ENCODE measurements around the gene MPP1.
A peak's percentile ranks its signal among the peaks of the same experiment; 100 is the strongest.
"Not testable (repeated sequence)": the region's sequence is repeated elsewhere in the genome, so short reads cannot be mapped to it uniquely, and the experiment has no call there.

Gene MPP1

DNA sequence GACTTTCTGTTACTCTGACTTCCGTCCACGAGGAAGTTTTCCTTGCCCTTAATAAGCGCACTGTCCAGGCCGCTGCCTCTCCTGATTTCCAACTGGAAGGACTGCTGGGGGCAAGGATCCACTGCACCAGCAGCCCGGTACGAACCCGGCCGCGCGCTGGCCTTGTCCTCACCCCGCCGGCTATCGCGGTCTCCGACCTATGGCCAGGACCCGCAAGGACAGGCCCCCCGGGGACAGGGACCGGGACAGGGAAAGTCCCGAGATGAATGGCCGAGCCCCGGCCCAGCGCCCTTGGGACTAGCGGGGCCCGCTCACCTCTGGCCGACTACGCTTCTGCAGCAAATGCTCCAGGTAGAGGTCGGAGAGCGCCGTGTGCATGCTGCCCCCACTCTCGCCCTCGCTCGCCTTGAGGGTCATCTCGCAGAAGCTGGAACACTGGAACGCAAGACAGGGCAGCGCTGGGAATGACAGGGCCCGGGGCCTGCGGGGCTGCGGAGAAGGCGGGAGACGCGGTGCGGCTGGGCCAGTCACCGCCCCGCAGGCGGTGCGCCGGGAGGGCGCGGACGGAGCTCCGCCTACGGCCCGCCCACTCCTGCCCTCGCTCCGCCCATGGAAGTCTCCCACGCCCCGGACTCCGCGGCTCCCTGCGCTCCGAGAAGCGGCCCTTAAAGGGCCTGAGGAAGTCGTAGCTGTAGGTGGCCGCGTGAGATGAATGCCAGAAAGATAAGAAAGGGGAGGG lies at the start of gene MPP1:
MPP1 (minus strand) TSS at position 529 of the 739 bp plus-strand sequence; CDS start at position 417, 112 bp downstream.
- peak; percentile 82 for DNase-seq (ENCODE audit: low read depth)

DNA sequence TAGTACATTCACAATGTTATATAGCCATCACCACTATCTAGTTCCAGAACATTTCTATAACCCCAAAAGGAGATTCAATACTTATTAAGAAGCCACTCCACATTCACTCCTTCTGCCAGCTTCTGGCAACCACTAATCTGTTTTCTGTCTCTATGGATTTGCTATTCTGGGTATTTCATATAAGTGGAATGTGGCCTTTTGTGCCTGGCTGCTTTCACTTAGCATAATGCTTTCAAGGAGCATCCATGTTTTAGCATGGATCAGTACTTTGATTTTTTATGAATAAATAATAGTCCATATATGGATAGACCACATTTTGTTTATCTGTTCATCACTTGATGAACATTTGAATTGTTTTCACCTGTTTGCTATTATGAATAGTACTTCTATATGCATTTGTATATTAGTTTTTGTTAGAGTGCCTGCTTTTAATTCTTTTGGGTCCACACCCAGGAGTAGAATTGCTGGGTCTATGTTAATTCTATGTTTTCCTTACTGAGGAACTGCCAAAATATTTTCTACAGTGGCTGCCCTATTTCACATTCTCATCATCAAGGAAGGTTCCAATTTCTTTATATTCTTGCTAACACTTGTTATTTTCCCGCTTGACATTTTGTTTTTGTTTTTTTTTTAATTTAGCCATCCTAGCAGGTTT lies 45.8 kb upstream of the MPP1 start:
- DNase-seq (ENCODE audit: low read depth): no peak

DNA sequence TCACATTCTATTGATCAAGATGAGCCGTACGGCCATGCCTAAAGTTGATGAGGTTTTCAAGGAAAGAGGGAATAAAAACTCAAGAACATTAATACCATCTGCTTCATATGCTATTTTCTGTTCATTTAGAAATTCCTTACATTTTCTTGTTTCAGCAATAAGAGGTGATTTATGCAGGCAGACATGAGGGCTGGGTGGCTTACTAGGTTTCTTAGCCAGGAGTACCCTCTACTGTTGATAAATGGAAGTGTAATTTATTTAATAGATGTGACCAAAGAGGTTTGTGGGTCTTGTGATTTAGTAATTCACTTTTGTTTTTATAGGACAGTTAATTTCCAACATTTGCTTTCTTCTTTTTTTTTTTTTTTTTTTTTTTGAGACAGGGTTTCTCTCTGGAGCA lies 35.6 kb upstream of the MPP1 start:
- peak; percentile 67 for DNase-seq (ENCODE audit: low read depth)

DNA sequence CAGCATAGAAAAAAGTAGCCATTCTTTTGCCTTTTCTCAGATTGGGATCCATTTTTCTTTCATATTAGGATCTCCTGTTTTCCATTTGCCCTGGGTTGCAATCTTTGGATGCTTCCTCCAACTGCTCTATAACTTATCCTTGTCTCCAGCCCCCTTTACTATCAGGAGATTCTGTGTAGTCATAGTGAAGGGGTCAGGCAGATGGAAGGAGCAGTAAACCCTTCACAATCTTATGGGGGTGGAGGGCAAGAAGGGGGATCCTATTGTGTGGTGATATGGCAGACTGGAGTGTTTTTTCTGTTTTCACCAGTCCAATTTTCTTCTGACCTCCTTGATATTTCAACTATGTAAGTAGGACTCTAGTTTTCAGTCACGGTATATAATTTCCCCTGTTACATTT lies 30.9 kb upstream of the MPP1 start:
- DNase-seq (ENCODE audit: low read depth): no peak

DNA sequence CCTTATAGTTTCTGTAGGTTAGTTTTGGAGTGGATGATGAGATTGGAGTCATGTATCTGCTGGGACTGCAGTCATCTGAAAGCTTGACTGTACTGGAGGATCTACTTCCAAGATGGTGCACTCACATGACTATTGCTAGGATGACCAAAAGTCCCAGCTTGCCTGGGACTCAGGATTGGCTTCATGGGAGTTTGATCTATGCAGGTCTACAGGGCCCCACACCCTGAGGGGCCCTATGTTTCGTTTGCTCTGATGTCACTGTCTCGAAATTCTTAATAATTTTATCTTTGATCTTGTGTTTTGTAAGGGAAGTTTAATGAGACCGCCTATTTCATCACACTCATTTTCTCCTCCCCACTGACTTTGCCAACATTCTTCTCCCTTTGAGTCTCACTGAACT lies 29.3 kb upstream of the MPP1 start, which contains the start of gene SMIM9:
SMIM9 (minus strand) TSS at position 101 of the 400 bp plus-strand sequence. CDS start 3,806 bp downstream, outside the sequence.
- DNase-seq (ENCODE audit: low read depth): no peak

DNA sequence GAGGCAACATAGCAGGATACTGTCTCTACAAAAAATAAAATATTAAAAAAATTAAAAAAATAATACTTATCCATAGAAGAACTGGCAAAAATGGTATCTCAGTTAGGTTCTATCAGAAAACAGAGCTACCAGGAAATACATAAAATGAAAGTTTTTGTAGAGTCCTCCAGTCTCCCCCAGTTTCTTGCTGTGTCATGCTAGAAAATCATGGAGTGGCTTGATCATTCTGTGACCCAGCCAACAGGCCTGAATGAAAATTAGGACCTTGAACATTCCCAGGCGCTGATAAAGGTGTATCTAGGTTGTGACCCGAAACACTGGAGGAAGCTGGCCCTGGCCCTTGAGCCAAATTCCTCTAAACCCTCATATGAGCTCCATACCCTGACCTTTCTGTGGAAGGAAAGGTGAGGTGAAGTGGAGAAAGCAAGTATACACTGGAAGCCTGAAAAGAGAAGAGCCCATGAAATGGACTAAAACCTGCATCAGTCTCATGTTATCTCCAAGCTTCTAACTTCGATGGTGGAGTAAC lies 28.5 kb upstream of the MPP1 start:
- no peak for DNase-seq (ENCODE audit: low read depth)

DNA sequence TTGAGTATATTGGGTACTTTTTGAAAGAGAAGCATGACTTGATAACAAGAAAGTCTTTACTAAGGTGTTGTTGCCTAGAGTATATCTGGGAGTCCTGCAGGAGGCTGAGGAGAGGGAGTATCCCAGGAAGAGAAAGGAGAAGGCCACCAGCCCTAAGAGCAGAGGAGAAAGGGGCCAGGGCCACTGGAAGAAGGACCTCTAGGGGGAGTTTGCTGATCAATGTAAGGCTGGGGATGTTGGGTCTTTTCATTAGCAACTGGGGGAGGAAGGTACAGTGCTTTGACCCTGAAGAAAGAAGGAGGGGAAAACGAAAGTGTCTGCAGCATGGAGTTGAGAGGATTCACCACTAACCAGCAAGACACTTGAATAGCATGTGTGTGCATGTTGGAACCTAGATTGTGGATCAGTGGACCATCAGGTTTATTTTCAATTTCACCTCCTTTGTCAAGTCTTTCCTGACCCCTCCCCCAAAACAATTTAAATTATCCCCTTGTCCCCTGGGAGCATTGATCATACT lies 24.7 kb upstream of the MPP1 start:
- DNase-seq (ENCODE audit: low read depth): no peak

DNA sequence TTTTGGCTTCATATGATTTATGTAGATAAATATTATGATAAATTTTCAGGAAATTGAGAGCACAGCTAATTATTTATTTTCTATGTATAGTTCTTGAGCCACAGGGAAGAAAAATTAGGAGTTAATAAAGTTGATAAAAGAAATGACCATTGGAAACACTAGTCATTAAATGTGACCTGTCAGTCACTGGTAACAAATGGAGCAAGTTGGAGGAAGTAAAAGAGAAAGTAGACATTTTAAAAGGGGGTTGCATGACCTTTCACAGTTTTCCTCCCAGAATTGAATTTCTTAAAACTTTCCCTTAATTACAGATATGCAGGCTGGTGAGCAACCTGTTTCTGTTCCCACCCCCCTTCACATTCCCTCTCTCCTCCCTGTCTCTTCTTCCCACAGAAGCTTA lies 23.8 kb upstream of the MPP1 start:
- no peak for DNase-seq (ENCODE audit: low read depth)

DNA sequence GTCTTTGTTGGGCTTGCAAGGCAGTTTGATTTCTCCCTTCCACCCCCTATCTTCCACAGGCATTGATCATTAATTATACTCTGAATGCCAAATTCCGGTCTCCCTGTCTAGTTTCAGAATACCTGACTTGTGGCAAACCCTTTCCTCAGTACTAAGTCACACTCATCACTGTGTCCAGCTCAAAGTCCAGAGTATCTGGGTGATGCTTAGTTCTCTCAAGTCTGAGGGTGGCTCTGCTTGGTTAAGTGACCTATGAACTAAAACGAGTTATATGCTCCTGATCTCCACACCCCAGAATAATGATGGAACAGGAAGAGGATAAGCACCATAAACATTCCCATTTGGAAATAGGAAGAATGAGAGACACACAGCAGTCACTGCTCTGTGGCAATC lies 22.7 kb upstream of the MPP1 start:
- DNase-seq (ENCODE audit: low read depth): no peak

DNA sequence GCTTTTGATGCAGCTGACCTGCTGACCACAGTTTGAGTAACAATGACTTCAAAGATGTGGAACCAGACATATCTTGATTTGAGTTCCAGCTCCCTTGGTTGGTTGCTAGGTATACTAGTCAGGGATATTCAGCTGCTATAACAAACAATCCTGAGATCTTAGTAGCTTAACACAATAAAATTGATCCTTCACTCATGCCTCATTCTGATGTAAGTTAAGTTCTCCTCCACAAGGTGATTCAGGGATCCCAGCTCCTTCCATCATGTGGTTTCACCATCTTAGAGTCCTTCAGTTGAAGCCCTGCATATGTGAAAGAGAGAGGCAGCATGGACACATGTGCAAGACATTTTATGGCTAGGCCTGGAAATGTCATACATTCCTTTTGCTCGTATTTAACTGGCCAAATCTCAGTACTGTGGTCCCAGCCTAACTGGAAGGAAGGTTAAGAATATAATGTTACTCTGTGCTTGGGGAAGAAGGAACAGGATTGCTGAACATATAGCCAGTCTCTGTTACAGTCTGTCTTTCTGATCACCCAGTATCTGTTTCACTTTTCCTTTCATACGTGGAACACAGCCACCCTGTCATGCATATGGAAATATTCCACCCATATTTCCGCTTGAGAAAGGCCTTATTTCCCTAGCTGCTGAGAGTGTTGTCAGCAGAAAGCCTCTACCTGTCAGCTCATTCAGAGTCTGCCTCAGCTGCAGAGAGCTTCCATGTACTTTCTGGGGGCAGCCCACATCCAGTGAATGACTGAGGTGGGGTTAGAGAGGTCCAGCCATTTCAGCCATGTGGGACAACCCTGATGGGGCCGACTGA lies 22.1 kb upstream of the MPP1 start:
- no peak for DNase-seq (ENCODE audit: low read depth)

DNA sequence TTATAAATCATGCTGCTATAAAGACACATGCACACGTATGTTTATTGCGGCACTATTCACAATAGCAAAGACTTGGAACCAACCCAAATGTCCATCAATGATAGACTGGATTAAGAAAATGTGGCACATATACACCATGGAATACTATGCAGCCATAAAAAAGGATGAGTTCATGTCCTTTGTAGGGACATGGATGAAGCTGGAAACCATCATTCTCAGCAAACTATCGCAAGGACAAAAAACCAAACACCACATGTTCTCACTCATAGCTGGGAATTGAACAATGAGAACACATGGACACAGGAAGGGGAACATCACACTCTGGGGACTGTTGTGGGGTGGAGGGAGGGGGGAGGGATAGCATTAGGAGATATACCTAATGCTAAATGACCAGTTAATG lies 20.3 kb upstream of the MPP1 start:
- DNase-seq (ENCODE audit: low read depth): not testable (repeated sequence)

DNA sequence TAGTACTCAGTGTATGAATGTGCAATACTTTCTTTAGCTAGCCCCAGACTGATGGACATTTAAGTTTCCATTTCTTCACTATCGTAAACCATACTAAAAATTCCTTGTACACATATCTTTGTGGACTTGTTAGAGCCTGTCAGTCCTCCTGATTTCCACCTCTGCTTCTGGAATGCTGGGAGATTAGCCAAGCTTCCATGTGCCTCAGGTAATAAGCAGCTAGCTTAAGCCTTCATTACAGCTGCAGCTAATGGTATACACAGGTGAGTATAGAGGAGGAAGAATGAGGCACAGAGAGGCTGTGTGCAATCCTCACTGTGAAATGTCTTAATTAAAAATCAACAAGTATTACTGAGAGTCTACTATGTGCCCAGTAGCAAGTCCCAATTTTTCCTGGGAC lies 19.4 kb upstream of the MPP1 start:
- DNase-seq (ENCODE audit: low read depth): no peak

DNA sequence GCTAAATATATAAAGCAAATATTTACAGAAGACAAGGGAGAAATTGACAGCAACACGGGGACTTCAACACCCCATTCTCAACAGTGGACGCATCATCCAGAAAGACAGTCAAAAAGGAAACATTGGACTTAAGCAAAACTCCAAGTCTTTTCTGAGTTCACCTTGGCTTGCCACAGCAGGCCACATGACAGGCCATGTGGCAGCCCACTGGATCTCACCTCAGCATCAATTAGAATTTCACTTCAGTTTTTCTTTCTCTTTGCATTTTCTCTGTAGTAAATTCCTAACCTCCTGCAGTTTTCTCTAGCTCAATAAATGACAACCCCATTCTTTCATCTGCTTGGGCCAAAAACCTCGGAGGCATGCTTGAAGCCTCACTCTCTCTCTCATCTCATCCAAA lies 16.7 kb upstream of the MPP1 start:
- no peak for DNase-seq (ENCODE audit: low read depth)

DNA sequence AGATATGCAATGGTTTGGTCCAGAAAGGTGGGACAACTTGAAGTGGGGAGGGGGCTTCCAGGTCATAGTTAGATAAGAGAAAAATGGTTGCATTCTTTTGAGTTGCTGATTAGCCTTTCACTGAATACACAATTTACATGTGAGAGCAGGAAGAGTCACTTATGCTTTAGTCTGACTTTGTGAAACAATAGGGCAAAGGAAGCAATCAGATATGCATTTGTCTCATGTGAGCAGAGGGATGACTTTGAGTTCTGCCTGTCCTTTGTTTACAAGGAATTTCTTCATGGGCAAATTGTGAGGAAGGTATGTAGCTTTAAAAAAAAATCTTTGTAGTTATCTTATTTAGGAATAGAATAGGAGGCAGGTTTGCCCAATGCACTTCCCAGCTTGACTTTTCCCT lies 16.2 kb upstream of the MPP1 start:
- no peak for DNase-seq (ENCODE audit: low read depth)

DNA sequence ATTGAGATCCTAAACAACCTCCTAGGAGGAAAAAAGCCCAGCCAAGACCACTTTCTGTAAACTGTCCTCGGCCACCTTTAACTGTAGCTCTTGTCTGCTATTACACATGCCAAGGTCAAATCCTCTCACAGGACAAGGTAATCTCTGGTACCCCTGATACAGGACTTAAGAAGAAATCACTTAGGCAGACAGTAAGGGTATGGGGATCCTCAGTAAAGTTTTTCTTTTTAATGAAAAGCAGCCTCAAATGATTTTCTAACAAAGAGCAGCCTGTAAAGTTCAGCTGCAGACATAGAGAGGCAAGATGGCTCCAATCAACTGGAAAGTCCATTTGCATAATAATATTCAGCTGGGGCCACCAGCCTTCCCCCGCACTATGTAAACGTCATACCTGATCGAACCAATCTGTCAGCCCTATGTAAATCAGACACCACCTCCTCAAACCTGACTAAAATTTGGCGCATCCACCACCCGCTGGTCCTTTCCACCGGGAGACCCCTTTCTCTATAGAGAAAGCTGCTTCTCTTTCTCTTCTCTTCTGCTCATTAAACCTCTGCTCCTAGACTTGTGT lies 14.6 kb upstream of the MPP1 start:
- DNase-seq (ENCODE audit: low read depth): no peak

DNA sequence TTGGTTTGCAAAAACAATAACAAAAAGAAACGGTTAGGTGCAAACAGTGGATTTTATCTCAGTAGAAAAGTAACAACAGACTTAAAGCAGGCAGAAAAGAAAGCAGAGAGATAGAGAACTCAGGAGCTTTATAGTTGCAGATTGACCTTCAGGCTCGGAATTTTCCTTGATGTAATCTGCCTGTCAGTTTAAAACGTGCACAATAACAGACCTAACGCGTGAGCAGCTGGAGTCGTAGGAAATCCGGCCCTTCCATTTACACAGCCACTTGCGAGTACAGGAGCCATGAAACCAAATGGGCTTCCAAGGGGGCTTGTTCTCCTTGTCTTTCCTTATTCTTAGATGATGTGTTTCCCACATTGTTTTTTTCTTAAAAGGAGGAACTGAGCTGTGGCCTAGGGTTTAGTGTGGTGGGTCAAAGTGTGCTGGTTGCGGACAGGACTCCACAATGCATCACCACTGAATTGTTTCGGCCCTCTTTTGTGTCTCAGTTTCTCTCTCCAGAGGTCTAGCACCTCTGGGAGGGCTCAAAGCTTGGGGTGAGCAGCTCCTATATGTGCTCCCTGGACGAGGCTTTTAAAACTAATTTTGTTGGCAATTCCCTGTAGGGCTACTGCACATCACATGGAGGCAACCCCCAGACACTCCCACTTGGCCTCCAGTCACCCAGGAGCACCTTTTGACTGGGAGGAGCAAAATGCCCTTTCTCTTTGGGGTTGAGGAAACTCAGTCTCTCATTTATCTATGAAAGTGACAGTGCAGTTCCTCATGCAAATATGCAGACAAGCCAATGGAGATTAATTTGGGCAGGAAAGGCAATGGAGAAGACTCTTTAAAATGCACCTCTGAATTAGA lies 13.9 kb upstream of the MPP1 start:
- no peak for DNase-seq (ENCODE audit: low read depth)

DNA sequence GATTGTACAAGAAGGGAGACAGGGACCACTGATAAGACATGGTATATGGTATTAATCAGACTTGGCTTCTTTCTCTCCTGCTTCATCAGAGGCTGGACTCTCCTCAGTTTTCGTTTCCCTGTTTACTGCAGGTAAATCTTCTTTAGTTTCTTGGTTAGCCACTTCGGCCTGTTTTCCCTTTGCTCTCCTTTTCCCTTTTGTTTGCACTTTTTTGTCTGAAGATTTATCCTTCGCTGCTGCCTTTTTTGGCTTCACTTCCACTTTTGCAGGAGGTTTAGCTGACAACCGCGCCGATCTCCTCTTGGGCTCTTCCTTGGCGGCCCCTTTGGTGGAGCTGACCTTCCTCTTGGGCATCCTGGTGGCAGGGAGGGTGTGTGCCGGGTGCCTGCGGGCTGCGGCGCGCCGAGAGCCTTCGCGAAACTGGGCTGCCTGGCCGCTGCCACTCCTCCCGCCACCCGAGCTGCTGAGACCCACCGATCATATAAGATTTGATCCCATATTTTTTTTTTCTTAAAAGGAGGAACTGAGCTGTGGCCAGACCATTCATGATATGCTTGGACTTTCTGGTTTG lies 11.8 kb upstream of the MPP1 start:
- DNase-seq (ENCODE audit: low read depth): not testable (repeated sequence)

DNA sequence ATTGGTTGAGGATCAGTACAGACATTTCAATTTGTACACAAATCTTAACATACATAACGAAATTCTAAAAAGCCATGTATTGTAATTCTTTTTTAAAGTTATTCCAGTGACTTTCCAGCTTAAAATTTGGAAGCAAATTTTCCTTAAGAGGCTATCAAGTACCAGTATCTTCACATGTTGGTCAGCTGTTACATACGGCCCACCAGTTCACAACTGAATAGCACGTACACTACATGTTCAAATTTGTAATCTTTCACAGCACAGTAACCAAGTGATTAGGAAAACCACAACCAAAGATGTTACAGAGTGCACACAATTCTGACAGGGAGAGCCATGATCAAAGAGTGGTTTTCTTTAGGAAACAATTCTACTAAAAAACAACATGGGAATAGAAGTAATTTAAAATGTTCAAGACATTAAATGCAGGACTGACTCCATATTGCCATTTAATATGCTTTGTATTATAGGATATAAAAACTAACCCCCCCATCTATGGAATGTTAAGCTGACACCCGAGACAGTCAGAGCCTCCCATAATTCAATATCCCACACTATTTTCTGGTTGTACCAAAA lies 11.1 kb upstream of the MPP1 start:
- not testable (repeated sequence) for DNase-seq (ENCODE audit: low read depth)

DNA sequence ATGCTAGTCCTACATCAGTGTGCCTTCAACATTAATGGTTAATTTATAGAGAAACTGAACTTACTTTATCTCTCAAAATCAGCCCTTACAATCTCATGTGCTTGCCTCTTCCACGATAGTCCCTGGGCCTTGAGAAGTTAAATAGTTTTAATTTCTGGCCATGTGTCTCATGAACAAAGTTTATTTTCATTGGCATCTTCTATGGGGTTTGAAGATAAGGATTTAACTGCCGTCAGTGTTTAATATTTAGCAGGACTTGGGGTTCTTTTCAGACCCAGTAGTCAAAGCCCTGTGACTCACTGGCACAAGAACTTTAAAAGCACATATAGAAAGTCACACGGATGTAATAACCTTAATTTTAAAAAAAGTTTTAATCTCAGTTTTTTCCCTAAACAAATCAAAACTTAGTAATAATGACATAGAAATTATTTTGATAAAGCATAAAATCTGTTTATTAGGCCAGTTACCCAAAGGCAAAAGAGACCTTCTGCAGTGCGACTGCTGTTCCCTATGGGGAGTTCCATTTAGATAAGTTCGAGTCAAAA lies 10.1 kb upstream of the MPP1 start:
- DNase-seq (ENCODE audit: low read depth): no peak

DNA sequence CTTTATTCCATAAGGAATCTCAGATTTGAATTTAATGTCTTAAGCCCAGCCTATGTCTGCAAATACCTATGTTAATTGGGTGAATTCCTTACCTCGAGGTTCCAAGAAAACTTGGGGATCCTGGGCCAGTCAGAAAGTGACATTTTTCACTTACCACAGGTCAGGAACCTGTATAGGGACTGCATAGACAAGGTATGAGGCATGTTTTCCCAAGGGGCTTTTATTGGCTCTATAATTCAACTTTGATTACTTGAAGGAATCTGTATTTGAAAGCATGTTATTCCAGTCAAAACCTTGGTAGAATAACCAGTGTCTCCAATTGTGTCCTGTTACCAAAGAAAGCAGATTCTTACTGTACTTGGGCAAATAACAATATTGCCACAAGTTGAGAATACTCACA lies 8.5 kb upstream of the MPP1 start:
- no peak for DNase-seq (ENCODE audit: low read depth)

All from ELR (cell line).